ENCODE measurements around the gene SESN1. TPM values are rescaled to one million over a fixed set of nuclear protein-coding genes. Genes with fewer than 3 reads are reported as not detected.

The SESN1 gene
- polyA plus RNA-seq, 1 donor (not counting 4 experiments of a cell fraction or from before 2014, with no cell fraction given): 21.4 TPM

DNA sequence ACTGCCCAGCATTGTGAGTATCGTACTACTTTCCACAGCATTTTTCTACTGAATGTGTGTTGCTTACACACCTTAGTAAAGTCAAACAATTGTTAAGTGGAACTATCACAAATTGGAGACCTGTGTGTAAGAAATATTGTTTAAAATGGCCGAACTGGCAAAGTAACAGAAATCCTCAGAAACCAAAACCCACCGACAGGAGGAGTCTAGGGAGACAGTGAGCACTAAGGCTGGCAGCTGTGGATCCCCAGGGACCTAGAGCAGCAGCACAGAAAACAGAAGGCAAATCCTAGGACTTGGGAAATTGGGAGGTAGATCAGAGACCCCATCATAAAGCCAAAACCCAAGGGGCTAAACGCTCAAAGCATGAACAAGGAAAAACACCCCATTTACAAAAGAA lies 69.9 kb downstream of the SESN1 start:
- dilution Hi-C loops (cut with MboI; ENCODE audit: extremely low pct_ligation_motif_present, low sequenced_read_pairs): no loop called here
- Histone ChIP-seq H3K4me3 (ENCODE audit: control insufficient read depth in 2 of 3, extremely low read depth in 1 of 3, insufficient read depth in 2 of 3, low read depth in 1 of 3, low read length in 3 of 3) (no peak overlapping the region), H3K27me3 (ENCODE audit: control insufficient read depth, extremely low read depth, insufficient read depth, low read length) (no peaks in the 10 kb centered on the region), H3K36me3 (ENCODE audit: control insufficient read depth in 2 of 2, extremely low read depth in 1 of 2, insufficient read depth in 2 of 2, low read length in 2 of 2) (no peaks in the 10 kb centered on the region), H3K4me2 (ENCODE audit: control insufficient read depth, extremely low read depth, insufficient read depth, low read depth, low read length) (no peak overlapping the region), H3K9me3 (ENCODE audit: control insufficient read depth, low read depth, low read length) (no peaks in the 10 kb centered on the region), H2AFZ (ENCODE audit: control insufficient read depth, low read length) (no peak overlapping the region), H3K79me2 (ENCODE audit: control insufficient read depth, insufficient read depth, low read length) (no peaks in the 10 kb centered on the region), H3K9me1 (ENCODE audit: control insufficient read depth, extremely low read depth, insufficient read depth, low read length) (no peaks in the 10 kb centered on the region), H3K4me1 (ENCODE audit: control insufficient read depth, extremely low read depth, insufficient read depth, low read length) (no peaks in the 10 kb centered on the region), H4K20me1 (ENCODE audit: control insufficient read depth, extremely low read depth, insufficient read depth, low read length) (no peaks in the 10 kb centered on the region), H3K9ac (ENCODE audit: control insufficient read depth, extremely low read depth, insufficient read depth, low read length) (no peak overlapping the region), H3K27ac (ENCODE audit: control insufficient read depth, insufficient read depth, low read length) (no peak overlapping the region)
- no peak for TF ChIP-seq EZH2 (IDR thresholded peaks at IDR 0.05; ENCODE audit: low read length)
- TF ChIP-seq, protein P1, sequence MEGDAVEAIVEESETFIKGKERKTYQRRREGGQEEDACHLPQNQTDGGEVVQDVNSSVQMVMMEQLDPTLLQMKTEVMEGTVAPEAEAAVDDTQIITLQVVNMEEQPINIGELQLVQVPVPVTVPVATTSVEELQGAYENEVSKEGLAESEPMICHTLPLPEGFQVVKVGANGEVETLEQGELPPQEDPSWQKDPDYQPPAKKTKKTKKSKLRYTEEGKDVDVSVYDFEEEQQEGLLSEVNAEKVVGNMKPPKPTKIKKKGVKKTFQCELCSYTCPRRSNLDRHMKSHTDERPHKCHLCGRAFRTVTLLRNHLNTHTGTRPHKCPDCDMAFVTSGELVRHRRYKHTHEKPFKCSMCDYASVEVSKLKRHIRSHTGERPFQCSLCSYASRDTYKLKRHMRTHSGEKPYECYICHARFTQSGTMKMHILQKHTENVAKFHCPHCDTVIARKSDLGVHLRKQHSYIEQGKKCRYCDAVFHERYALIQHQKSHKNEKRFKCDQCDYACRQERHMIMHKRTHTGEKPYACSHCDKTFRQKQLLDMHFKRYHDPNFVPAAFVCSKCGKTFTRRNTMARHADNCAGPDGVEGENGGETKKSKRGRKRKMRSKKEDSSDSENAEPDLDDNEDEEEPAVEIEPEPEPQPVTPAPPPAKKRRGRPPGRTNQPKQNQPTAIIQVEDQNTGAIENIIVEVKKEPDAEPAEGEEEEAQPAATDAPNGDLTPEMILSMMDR (optimal IDR thresholded peaks at IDR 0.05 in 1 of 3, IDR thresholded peaks at IDR 0.05 in 1 of 3, conservative IDR thresholded peaks at IDR 0.05 in 1 of 3; ENCODE audit: extremely low read depth in 1 of 3, insufficient read depth in 2 of 3, low read length in 3 of 3): no peak
- FAIRE-seq (no peak), DNase-seq (ENCODE audit: low read depth, low spot score) (no peak)

DNA sequence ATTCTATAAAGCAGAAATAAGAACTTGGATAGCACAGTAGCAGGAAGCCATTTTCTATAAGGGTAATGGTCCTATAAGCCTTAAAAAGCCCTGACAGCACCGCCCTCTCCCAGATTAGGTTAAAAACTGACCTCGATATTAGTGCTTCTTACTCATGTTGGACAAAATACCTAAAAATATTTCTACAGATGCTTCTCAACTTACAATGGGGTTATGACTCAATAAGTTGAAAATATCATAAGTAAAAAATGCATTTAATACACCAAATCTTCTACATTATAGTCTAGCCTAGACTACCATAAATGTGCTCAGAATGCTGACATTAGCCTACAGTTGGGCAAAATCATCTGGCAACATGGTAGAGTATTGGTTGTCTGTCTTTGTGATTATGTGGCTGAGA lies 70.3 kb downstream of the SESN1 start:
- TF ChIP-seq, protein P1 (optimal IDR thresholded peaks at IDR 0.05 in 1 of 3, IDR thresholded peaks at IDR 0.05 in 1 of 3, conservative IDR thresholded peaks at IDR 0.05 in 1 of 3; ENCODE audit: extremely low read depth in 1 of 3, insufficient read depth in 2 of 3, low read length in 3 of 3): no peak
- TF ChIP-seq EZH2 (IDR thresholded peaks at IDR 0.05; ENCODE audit: low read length): no peak
- dilution Hi-C loops (cut with MboI; ENCODE audit: extremely low pct_ligation_motif_present, low sequenced_read_pairs): no loop called here
- DNase-seq (ENCODE audit: low read depth, low spot score) (no peak), FAIRE-seq (no peak)
- H3K4me2 ChIP-seq (ENCODE audit: control insufficient read depth, extremely low read depth, insufficient read depth, low read depth, low read length): no peak overlapping the region
- H3K4me3 ChIP-seq (ENCODE audit: control insufficient read depth in 2 of 3, extremely low read depth in 1 of 3, insufficient read depth in 2 of 3, low read depth in 1 of 3, low read length in 3 of 3): no peak overlapping the region
- H3K9ac ChIP-seq (ENCODE audit: control insufficient read depth, extremely low read depth, insufficient read depth, low read length): no peak overlapping the region
- H3K27ac ChIP-seq (ENCODE audit: control insufficient read depth, insufficient read depth, low read length): no peak overlapping the region
- H3K36me3 ChIP-seq (ENCODE audit: control insufficient read depth in 2 of 2, extremely low read depth in 1 of 2, insufficient read depth in 2 of 2, low read length in 2 of 2): no peaks in the 10 kb centered on the region
- H3K4me1 ChIP-seq (ENCODE audit: control insufficient read depth, extremely low read depth, insufficient read depth, low read length): no peaks in the 10 kb centered on the region
- no peak overlapping the region for H2AFZ ChIP-seq (ENCODE audit: control insufficient read depth, low read length)
- no peaks in the 10 kb centered on the region for H3K79me2 ChIP-seq (ENCODE audit: control insufficient read depth, insufficient read depth, low read length)
- no peaks in the 10 kb centered on the region for H3K27me3 ChIP-seq (ENCODE audit: control insufficient read depth, extremely low read depth, insufficient read depth, low read length)
- no peaks in the 10 kb centered on the region for H3K9me1 ChIP-seq (ENCODE audit: control insufficient read depth, extremely low read depth, insufficient read depth, low read length)
- no peaks in the 10 kb centered on the region for H4K20me1 ChIP-seq (ENCODE audit: control insufficient read depth, extremely low read depth, insufficient read depth, low read length)
- no peaks in the 10 kb centered on the region for H3K9me3 ChIP-seq (ENCODE audit: control insufficient read depth, low read depth, low read length)

All from keratinocyte (primary cell).